ENCODE results near the gene CHCHD3.

Gene CHCHD3

GRCh38 chr7:133059263-133059662 is 22.6 kb downstream of the CHCHD3 start:
- peak; percentile 24 for DNase-seq (ENCODE audit: extremely low spot score)
- POLR2A ChIA-PET: no interaction called here
- no peak for TF ChIP-seq CTCF (IDR thresholded peaks at IDR 0.05; ENCODE audit: control extremely low read depth, extremely low read depth, low read depth, missing control alignments)

GRCh38 chr7:133056370-133057238 is 25.3 kb downstream of the CHCHD3 start:
- ChIA-PET CTCF (interaction anchor here (1.4 kb wide), 1 partner anchor 25 kb away, joined by 3 read pairs; the partner anchor contains the start of gene CHCHD3), POLR2A (interaction anchor here (0.5 kb wide), 1 partner anchor 31 kb away, joined by 3 read pairs; no protein-coding TSS in a partner anchor)
- TF ChIP-seq CTCF (IDR thresholded peaks at IDR 0.05; ENCODE audit: control extremely low read depth, extremely low read depth, low read depth, missing control alignments): no peak
- DNase-seq (ENCODE audit: extremely low spot score): peak; percentile 22

More at GRCh38 chr7:133059263-133059662, 22.6 kb downstream of the CHCHD3 start:
- CTCF ChIA-PET: no interaction called here

GRCh38 chr7:133054162-133054840 is 27.6 kb downstream of the CHCHD3 start:
- CTCF ChIA-PET: interaction anchor here (1.0 to 1.1 kb wide), 3 partner anchors 15 to 20 kb away, joined by 3 read pairs; no protein-coding TSS in a partner anchor
- DNase-seq (ENCODE audit: extremely low spot score): no peak
- TF ChIP-seq CTCF (IDR thresholded peaks at IDR 0.05; ENCODE audit: control extremely low read depth, extremely low read depth, low read depth, missing control alignments): no peak
- POLR2A ChIA-PET: no interaction called here

- ChIA-PET CTCF (interaction anchor here (1.0 to 4.5 kb wide), 3 partner anchors 14 to 31 kb away, joined by 3 to 22 read pairs (median 3); no protein-coding TSS in a partner anchor), POLR2A (no interaction called here)
- TF ChIP-seq CTCF (IDR thresholded peaks at IDR 0.05; ENCODE audit: control extremely low read depth, extremely low read depth, low read depth, missing control alignments): no peak
- peak; percentile 24 for DNase-seq (ENCODE audit: extremely low spot score)
Observed at GRCh38 chr7:133053321-133053891, 28.5 kb downstream of the CHCHD3 start.

- ChIA-PET CTCF (interaction anchor here (1.0 to 4.5 kb wide), 4 partner anchors 13 to 31 kb away, joined by 3 to 22 read pairs (median 5); no protein-coding TSS in a partner anchor), POLR2A (no interaction called here)
- TF ChIP-seq CTCF (IDR thresholded peaks at IDR 0.05; ENCODE audit: control extremely low read depth, extremely low read depth, low read depth, missing control alignments): no peak
- DNase-seq (ENCODE audit: extremely low spot score): no peak
Observed at GRCh38 chr7:133052826-133053225, 29.1 kb downstream of the CHCHD3 start.

GRCh38 chr7:133052401-133052756 is 29.5 kb downstream of the CHCHD3 start:
- DNase-seq (ENCODE audit: extremely low spot score): no peak
- POLR2A ChIA-PET: no interaction called here
- CTCF ChIA-PET: interaction anchor here (1.0 to 4.5 kb wide), 5 partner anchors 10 to 30 kb away, joined by 3 to 22 read pairs (median 3); no protein-coding TSS in a partner anchor
- no peak for TF ChIP-seq CTCF (IDR thresholded peaks at IDR 0.05; ENCODE audit: control extremely low read depth, extremely low read depth, low read depth, missing control alignments)
